H1 (cell line): Measurements from ENCODE around the gene ACLY. TPM values are rescaled to one million over a fixed set of nuclear protein-coding genes. Genes with fewer than 3 reads are reported as not detected.
A peak's percentile ranks its signal among the peaks of the same experiment; 100 is the strongest.

Experiments
- CTCF ChIA-PET: fragments of 300-600 bp; sonication (Branson Sonifier 250); formaldehyde crosslinking; loops from one replicate; lab custom pipeline; 2021; ENCODE audit not compliant: partially characterized antibody; lab: Charles Lee
- POLR2A ChIA-PET: fragments of 300-600 bp; sonication (Branson Sonifier 250); formaldehyde crosslinking; loops from one replicate; lab custom pipeline; 2021; ENCODE audit warnings: inconsistent platforms; ENCODE audit not compliant: partially characterized antibody; lab: Charles Lee
- DNase-seq, 2 experiments: peaks; one replicate each; pipeline versions ENCODE4 v3.0.0 to v3.0.0-alpha.2; 2010 to 2022; ENCODE audit warnings: low spot score in 2 of 2, low read depth in 1 of 2, mixed read lengths in 1 of 2
- FAIRE-seq: peaks from 2 replicates; lab custom pipeline; 2011; peaks lifted over from hg19 to GRCh38; lab: Jason Lieb, UNC
- H2AFZ ChIP-seq: 2 replicates; pipeline ENCODE4 v1.8.1; 2012; ENCODE audit warnings: low read length, inconsistent platforms
- H2AK5ac ChIP-seq: 2 replicates; pipeline ENCODE4 v1.6.1; 2013; ENCODE audit warnings: low read depth, low read length
- H2BK120ac ChIP-seq: replicated peaks from 2 replicates; pipeline ENCODE3; 2013; ENCODE audit warnings: low read depth, low read length, inconsistent platforms
- H2BK12ac ChIP-seq: 2 replicates; pipeline ENCODE4 v1.6.1; 2013; ENCODE audit warnings: low read depth, low read length
- H2BK15ac ChIP-seq: 2 replicates; pipeline ENCODE4 v1.6.1; 2013; ENCODE audit warnings: low read length
- H2BK20ac ChIP-seq: 2 replicates; pipeline ENCODE4 v1.6.1; 2013; ENCODE audit warnings: low read length
- H2BK5ac ChIP-seq: 2 replicates; pipeline ENCODE4 v1.6.1; 2013; ENCODE audit warnings: low read depth, low read length
- H3K14ac ChIP-seq: 2 replicates; pipeline ENCODE4 v1.6.1; 2013; ENCODE audit warnings: inconsistent platforms; ENCODE audit not compliant: insufficient read length
- H3K18ac ChIP-seq: 2 replicates; pipeline ENCODE4 v1.6.1; 2013; ENCODE audit warnings: low read length; ENCODE audit errors: extremely low read depth
- H3K23ac ChIP-seq: 2 replicates; pipeline ENCODE4 v1.6.1; 2013; ENCODE audit warnings: inconsistent platforms; ENCODE audit not compliant: insufficient read length
- H3K23me2 ChIP-seq: 2 replicates; pipeline ENCODE4 v1.6.1; 2013; ENCODE audit warnings: low read depth, low read length
- H3K27ac ChIP-seq: 2 replicates; pipeline ENCODE4 v1.6.1; 2011; ENCODE audit warnings: low read depth, low read length, inconsistent platforms
- H3K27me3 ChIP-seq, 4 experiments: replicated peaks in 1 of 4; 1 replicate in 1 of 4; 2 replicates in 3 of 4; pipeline versions ENCODE4 v1.6.1 to v1.8.1; 2011 to 2013; ENCODE audit warnings: low read length in 3 of 4, mild to moderate bottlenecking in 3 of 4, inconsistent platforms in 2 of 4, mixed read lengths in 2 of 4, moderate library complexity in 1 of 4; ENCODE audit not compliant: control insufficient read depth in 3 of 4, insufficient read depth in 3 of 4; ENCODE audit errors: extremely low read depth in 1 of 4
- H3K36me3 ChIP-seq, 4 experiments: 2 replicates each; pipeline versions ENCODE4 v1.6.1 to v1.8.1; 2011 to 2013; ENCODE audit warnings: mild to moderate bottlenecking in 4 of 4, low read length in 3 of 4, moderate library complexity in 2 of 4, control low read depth in 1 of 4, inconsistent platforms in 1 of 4; ENCODE audit not compliant: insufficient read depth in 4 of 4, control insufficient read depth in 2 of 4
- H3K4ac ChIP-seq: replicated peaks from 2 replicates; pipeline ENCODE3; 2013; ENCODE audit warnings: low read length, low read depth, mixed read lengths, inconsistent platforms; ENCODE audit not compliant: insufficient read length
- H3K4me1 ChIP-seq, 4 experiments: replicated peaks in 1 of 4; 1 replicate in 1 of 4; 2 replicates in 3 of 4; pipeline versions ENCODE4 v1.6.1 to v1.8.1; 2011 to 2013; ENCODE audit warnings: low read length in 3 of 4, inconsistent platforms in 2 of 4, mixed read lengths in 1 of 4; ENCODE audit not compliant: insufficient read depth in 4 of 4, control insufficient read depth in 3 of 4
- H3K4me2 ChIP-seq, 2 experiments: 2 replicates each; pipeline versions ENCODE4 v1.6.1 to v1.8.1; 2011 to 2013; ENCODE audit warnings: low read depth in 2 of 2, low read length in 2 of 2, control low read depth in 1 of 2, inconsistent platforms in 1 of 2, mild to moderate bottlenecking in 1 of 2; ENCODE audit not compliant: insufficient read depth in 1 of 2
- H3K4me3 ChIP-seq, 4 experiments: fragments of 200-600, 300-600 bp in 1 of 4; sonication (generic), shearing (Covaris generic), sonication (Bioruptor Twin) in 1 of 4; 2 replicates each; pipeline versions ENCODE4 v1.5.1 to v1.8.1; 2011 to 2016; ENCODE audit warnings: low read length in 4 of 4, low read depth in 3 of 4, control low read depth in 2 of 4, inconsistent platforms in 2 of 4, mild to moderate bottlenecking in 2 of 4, mixed read lengths in 1 of 4, moderate library complexity in 1 of 4; ENCODE audit not compliant: insufficient read depth in 2 of 4; ENCODE audit errors: extremely low read depth in 1 of 4
- H3K56ac ChIP-seq: replicated peaks from 2 replicates; pipeline ENCODE3; 2013; ENCODE audit warnings: low read depth, mild to moderate bottlenecking, mixed read lengths, low read length, inconsistent platforms; ENCODE audit not compliant: insufficient read length
- H3K79me1 ChIP-seq: 2 replicates; pipeline ENCODE4 v1.6.1; 2013; ENCODE audit warnings: low read depth, low read length, control low read depth
- H3K79me2 ChIP-seq, 2 experiments: 2 replicates each; pipeline versions ENCODE4 v1.6.1 to v1.8.1; 2012 to 2013; ENCODE audit warnings: low read length in 2 of 2, mild to moderate bottlenecking in 2 of 2, inconsistent platforms in 1 of 2; ENCODE audit not compliant: insufficient read depth in 2 of 2, control insufficient read depth in 1 of 2
- H3K9ac ChIP-seq, 4 experiments: replicated peaks in 1 of 4; 1 replicate in 1 of 4; 2 replicates in 3 of 4; pipeline versions ENCODE4 v1.6.1 to v1.8.1; 2011 to 2013; ENCODE audit warnings: low read depth in 3 of 4, low read length in 3 of 4, control low read depth in 2 of 4, mild to moderate bottlenecking in 2 of 4, moderate library complexity in 2 of 4, inconsistent platforms in 1 of 4; ENCODE audit errors: extremely low read depth in 1 of 4
- H3K9me3 ChIP-seq, 2 experiments: 2 replicates each; pipeline versions ENCODE4 v1.6.1 to v1.8.1; 2012 to 2013; ENCODE audit warnings: mild to moderate bottlenecking in 2 of 2, moderate library complexity in 2 of 2, control low read depth in 1 of 2, inconsistent platforms in 1 of 2, low read depth in 1 of 2, low read length in 1 of 2, mixed read lengths in 1 of 2; ENCODE audit not compliant: insufficient read depth in 2 of 2
- H4K20me1 ChIP-seq, 2 experiments: replicated peaks in 1 of 2; 2 replicates each; pipeline versions ENCODE3 to v1.8.1; 2011 to 2013; ENCODE audit warnings: inconsistent platforms in 2 of 2, low read length in 2 of 2, mild to moderate bottlenecking in 1 of 2; ENCODE audit not compliant: insufficient read depth in 2 of 2, control insufficient read depth in 1 of 2
- H4K5ac ChIP-seq: 2 replicates; pipeline ENCODE4 v1.6.1; 2013; ENCODE audit warnings: low read length, low read depth, mixed read lengths, inconsistent platforms; ENCODE audit not compliant: insufficient read length
- H4K8ac ChIP-seq: 2 replicates; pipeline ENCODE4 v1.8.0; 2013; ENCODE audit warnings: mild to moderate bottlenecking, moderate library complexity, low read length, inconsistent platforms; ENCODE audit not compliant: insufficient read depth; ENCODE audit errors: extremely low read depth
- H4K91ac ChIP-seq: replicated peaks from 2 replicates; pipeline ENCODE3; 2013; ENCODE audit warnings: low read length, mixed read lengths, inconsistent platforms; ENCODE audit not compliant: insufficient read length
- CBX8 ChIP-seq: fragments of 300-800, 300-1000 bp; sonication (generic); IDR thresholded peaks from 2 replicates; pipeline ENCODE4 v1.7.1; 2016; ENCODE audit warnings: low read depth, low read length, borderline replicate concordance
- CEBPB ChIP-seq: IDR thresholded peaks from 2 replicates; pipeline ENCODE4 v1.6.1; 2012; ENCODE audit warnings: low read depth, low read length
- CHD2 ChIP-seq: IDR thresholded peaks from 2 replicates; pipeline ENCODE4 v1.6.1; 2012; ENCODE audit warnings: low read length, improper control_type of control experiment
- CTBP2 ChIP-seq: IDR thresholded peaks from 2 replicates; pipeline ENCODE4 v1.7.0; 2011; ENCODE audit warnings: borderline replicate concordance, mild to moderate bottlenecking, moderate library complexity, mixed read lengths, low read length; ENCODE audit not compliant: insufficient read depth, insufficient read length
- GABPA ChIP-seq: IDR thresholded peaks from 2 replicates; pipeline ENCODE4 v1.6.1; 2011; ENCODE audit warnings: mild to moderate bottlenecking, low read length, moderate library complexity, borderline replicate concordance; ENCODE audit not compliant: insufficient read depth
- RAD21 ChIP-seq, 2 experiments: IDR thresholded peaks in 1 of 2; conservative IDR thresholded peaks in 1 of 2; 2 replicates each; pipeline ENCODE4 v1.6.1; 2011; ENCODE audit warnings: low read depth in 2 of 2, low read length in 2 of 2, improper control_type of control experiment in 1 of 2, inconsistent platforms in 1 of 2, mild to moderate bottlenecking in 1 of 2, moderate library complexity in 1 of 2
- RBBP5 ChIP-seq: IDR thresholded peaks from 2 replicates; pipeline ENCODE4 v1.7.1; 2012; ENCODE audit warnings: low read depth, mild to moderate bottlenecking, inconsistent platforms, low read length, moderate library complexity, borderline replicate concordance
- SIX5 ChIP-seq: IDR thresholded peaks from 2 replicates; pipeline ENCODE4 v1.6.1; 2011; ENCODE audit warnings: mild to moderate bottlenecking, low read depth, low read length
- SP4 ChIP-seq: IDR thresholded peaks from 2 replicates; pipeline ENCODE4 v1.6.1; 2012; ENCODE audit warnings: low read length, inconsistent platforms
- TAF1 ChIP-seq: IDR thresholded peaks from 2 replicates; pipeline ENCODE4 v1.6.1; 2011; ENCODE audit warnings: mild to moderate bottlenecking, low read depth, low read length
- TBP ChIP-seq: IDR thresholded peaks from 2 replicates; pipeline ENCODE4 v1.6.1; 2011; ENCODE audit warnings: low read depth, low read length, improper control_type of control experiment
- WGBS, 2 experiments: shearing (Covaris generic) in 1 of 2; methylation state at CpG; one replicate each; pipeline versions ENCODE4 v1.1.6 to v1.1.7; 2013 to 2015; ENCODE audit warnings: low lambda C conversion rate in 2 of 2, mixed read lengths in 2 of 2, inconsistent platforms in 1 of 2, low coverage in 1 of 2, missing lambda C conversion rate in 1 of 2; ENCODE audit not compliant: insufficient replicate concordance in 2 of 2, insufficient coverage in 1 of 2, insufficient read length in 1 of 2; ENCODE audit errors: extremely low coverage in 1 of 2, missing lambda C conversion rate in 1 of 2; 5-methylcytosine and 5-hydroxymethylcytosine counted together
- polyA plus RNA-seq, 7 experiments: library from polyadenylated mRNA; depleted of rRNA in 3 of 7; stranded (reverse) in 5 of 7; unstranded in 2 of 7; fragments of >200 nt in 5 of 7; fragments of 200-250 nt in 2 of 7; gene quantifications; 1 replicate in 5 of 7; 2 replicates in 1 of 7; 4 replicates in 1 of 7; pipeline versions ENCODE4 v1.2.1 to v1.2.3, GENCODE V29; 2011 to 2013; ENCODE audit warnings: missing spikeins in 2 of 7, mixed read lengths in 2 of 7
- total RNA-seq: library from RNA; stranded (reverse); fragmentation: NEBNext Ultra II Directional; extraction: Animal tissue kit (Norgen Biotek cat#: 25700); gene quantifications from 2 replicates; pipeline ENCODE4 v1.2.1, GENCODE V29; 2021
- TF ChIP-seq, protein P1 (sequence below): IDR thresholded peaks from 2 replicates; pipeline ENCODE4 v1.6.1; 2012; ENCODE audit warnings: inconsistent platforms
- TF ChIP-seq, protein P2 (sequence below): IDR thresholded peaks from 2 replicates; pipeline ENCODE4 v1.6.1; 2012; ENCODE audit warnings: inconsistent platforms

Gene ACLY
- total and polyA plus RNA-seq, 2 of the 8 experiments (the other 6 are each of a cell fraction or from before 2014, with no cell fraction given), result 167 to 393 TPM

DNA sequence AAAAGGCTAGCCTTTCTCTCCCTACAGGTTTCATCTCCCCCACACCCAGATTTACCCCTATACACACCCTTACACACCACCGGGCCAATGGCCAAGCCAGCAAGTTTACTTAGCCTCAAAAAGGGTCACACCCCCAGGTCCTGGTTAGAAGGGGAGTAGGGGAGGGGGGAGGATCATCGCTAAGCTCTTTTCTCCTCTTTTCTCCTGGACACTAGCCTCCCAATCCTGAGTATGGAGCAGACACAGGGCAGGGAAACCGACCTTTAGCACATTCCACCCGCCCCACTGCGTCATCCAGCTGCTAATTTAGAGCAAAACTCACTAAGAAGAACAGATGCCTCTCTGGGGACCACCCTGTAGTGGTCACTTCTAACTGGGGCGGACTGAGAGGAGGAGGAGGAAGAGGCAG lies 4.4 kb downstream of the ACLY start:
- no peak overlapping the region for H2BK120ac ChIP-seq
- H3K79me1 ChIP-seq, result peaks cover 26% of the 10 kb centered on the region
- no peak overlapping the region for H2BK20ac ChIP-seq
- peaks cover 4 to 21% (median 14%) of the 10 kb centered on the region in 4 experiments for H3K4me1 ChIP-seq
- H3K4ac ChIP-seq, result no peak overlapping the region
- no peak overlapping the region for H2BK12ac ChIP-seq
- 87% methylated on average over 6 of the region's 6 CpGs; no CpG with 5 or more reads in 1 of the 2 experiments for WGBS, 2 experiments
- CTCF ChIA-PET, result interaction anchor here (0.7 to 16.0 kb wide), 17 partner anchors 7 to 136 kb away, joined by 3 to 205 read pairs (median 5); partner anchors contain the start of genes CNP and ODAD4
- no peak overlapping the region for H3K14ac ChIP-seq
- DNase-seq (no peak), FAIRE-seq (no peak)
- no peak overlapping the region for H3K23ac ChIP-seq
- peaks cover 32 to 44% (median 37%) of the 10 kb centered on the region in 4 experiments for H3K36me3 ChIP-seq
- H4K8ac ChIP-seq, result no peak overlapping the region
- no peak overlapping the region for H4K91ac ChIP-seq
- 0 out of 2 replicates have a peak overlapping the region, but pooled peaks have one; percentile 38 for H2BK5ac ChIP-seq
- H3K18ac ChIP-seq, result no peak overlapping the region
- no peak overlapping the region for H3K56ac ChIP-seq
- no peak overlapping the region for H3K27ac ChIP-seq
- peaks cover 7% of the 10 kb centered on the region for H3K23me2 ChIP-seq
- no peak overlapping the region; a peak in 2 of 7 replicates for H3K9ac ChIP-seq
- POLR2A ChIA-PET, result interaction anchor here (0.7 to 8.2 kb wide), 10 partner anchors 9 to 95 kb away, joined by 3 to 64 read pairs (median 9); partner anchors contain the start of genes CNP, KLHL11 and ODAD4
- peaks cover 30 to 65% of the 10 kb centered on the region in 2 experiments for H4K20me1 ChIP-seq
- no peaks in the 10 kb centered on the region for H3K9me3 ChIP-seq
- no peak overlapping the region for H2AK5ac ChIP-seq
- no peak overlapping the region for H2BK15ac ChIP-seq
- no peak overlapping the region; a peak in 1 of 8 replicates for H3K4me3 ChIP-seq
- peak overlapping the region in 1 of 2 experiments; percentile 20; a peak in 2 of 4 replicates for H3K4me2 ChIP-seq
- no peak overlapping the region for H4K5ac ChIP-seq
- H3K27me3 ChIP-seq, result no peaks in the 10 kb centered on the region
- no peak overlapping the region for H2AFZ ChIP-seq
- peaks cover 24 to 78% of the 10 kb centered on the region in 2 experiments for H3K79me2 ChIP-seq
- TF ChIP-seq CEBPB (no peak), RBBP5 (no peak), TBP (no peak), SIX5 (no peak), CHD2 (no peak), RAD21 (IDR thresholded peaks at IDR 0.05 in 1 of 2, conservative IDR thresholded peaks at IDR 0.05 in 1 of 2; ENCODE audit: low read depth in 2 of 2, low read length in 2 of 2) (no peak), CTBP2 (no peak), CBX8 (no peak), TAF1 (no peak), GABPA (no peak), SP4 (no peak)
- TF ChIP-seq, protein P1, sequence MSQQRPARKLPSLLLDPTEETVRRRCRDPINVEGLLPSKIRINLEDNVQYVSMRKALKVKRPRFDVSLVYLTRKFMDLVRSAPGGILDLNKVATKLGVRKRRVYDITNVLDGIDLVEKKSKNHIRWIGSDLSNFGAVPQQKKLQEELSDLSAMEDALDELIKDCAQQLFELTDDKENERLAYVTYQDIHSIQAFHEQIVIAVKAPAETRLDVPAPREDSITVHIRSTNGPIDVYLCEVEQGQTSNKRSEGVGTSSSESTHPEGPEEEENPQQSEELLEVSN, result no peak
- TF ChIP-seq, protein P2, sequence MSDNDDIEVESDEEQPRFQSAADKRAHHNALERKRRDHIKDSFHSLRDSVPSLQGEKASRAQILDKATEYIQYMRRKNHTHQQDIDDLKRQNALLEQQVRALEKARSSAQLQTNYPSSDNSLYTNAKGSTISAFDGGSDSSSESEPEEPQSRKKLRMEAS, result no peak
- TF ChIP-seq, all 59 proteins: peak for 0
